Measurements from ENCODE around the gene SYT17.

- TF ChIP-seq, protein P1, sequence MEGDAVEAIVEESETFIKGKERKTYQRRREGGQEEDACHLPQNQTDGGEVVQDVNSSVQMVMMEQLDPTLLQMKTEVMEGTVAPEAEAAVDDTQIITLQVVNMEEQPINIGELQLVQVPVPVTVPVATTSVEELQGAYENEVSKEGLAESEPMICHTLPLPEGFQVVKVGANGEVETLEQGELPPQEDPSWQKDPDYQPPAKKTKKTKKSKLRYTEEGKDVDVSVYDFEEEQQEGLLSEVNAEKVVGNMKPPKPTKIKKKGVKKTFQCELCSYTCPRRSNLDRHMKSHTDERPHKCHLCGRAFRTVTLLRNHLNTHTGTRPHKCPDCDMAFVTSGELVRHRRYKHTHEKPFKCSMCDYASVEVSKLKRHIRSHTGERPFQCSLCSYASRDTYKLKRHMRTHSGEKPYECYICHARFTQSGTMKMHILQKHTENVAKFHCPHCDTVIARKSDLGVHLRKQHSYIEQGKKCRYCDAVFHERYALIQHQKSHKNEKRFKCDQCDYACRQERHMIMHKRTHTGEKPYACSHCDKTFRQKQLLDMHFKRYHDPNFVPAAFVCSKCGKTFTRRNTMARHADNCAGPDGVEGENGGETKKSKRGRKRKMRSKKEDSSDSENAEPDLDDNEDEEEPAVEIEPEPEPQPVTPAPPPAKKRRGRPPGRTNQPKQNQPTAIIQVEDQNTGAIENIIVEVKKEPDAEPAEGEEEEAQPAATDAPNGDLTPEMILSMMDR (optimal IDR thresholded peaks at IDR 0.05 in 1 of 3, IDR thresholded peaks at IDR 0.05 in 1 of 3, conservative IDR thresholded peaks at IDR 0.05 in 1 of 3; ENCODE audit: extremely low read depth in 1 of 3, insufficient read depth in 2 of 3, low read length in 3 of 3) = no peak
- no peak for TF ChIP-seq EZH2 (IDR thresholded peaks at IDR 0.05; ENCODE audit: low read length)
Measured at GRCh38 chr16:19210968-19211367, 42.9 kb downstream of the SYT17 start.
